ENCODE data around the gene DAZL. TPM values are rescaled to one million over a fixed set of nuclear protein-coding genes. Genes with fewer than 3 reads are reported as not detected.

Gene DAZL
- total and polyA plus RNA-seq, 2 experiments from 2014 or later, result 0.04 TPM; not detected in 1

GRCh38 chr3:16609927-16610580 lies 4.8 kb upstream of the DAZL start:
- TF ChIP-seq CTCF (IDR thresholded peaks at IDR 0.05; ENCODE audit: low read depth, low read length), result no peak
- H3K27ac ChIP-seq, result no peak overlapping the region
- no peaks in the 10 kb centered on the region for H3K4me1 ChIP-seq (ENCODE audit: low read depth)
- no peaks in the 10 kb centered on the region for H3K9me3 ChIP-seq (ENCODE audit: low read depth)
- DNase-seq (ENCODE audit: low read depth in 1 of 2, low spot score in 1 of 2), result peak in 1 of 2 donors; percentile 17
- no peaks in the 10 kb centered on the region for H3K36me3 ChIP-seq
- no peaks in the 10 kb centered on the region for H3K27me3 ChIP-seq
- H3K4me3 ChIP-seq, result no peak overlapping the region

- H3K9me3 ChIP-seq (ENCODE audit: low read depth), result no peaks in the 10 kb centered on the region
- no peak for TF ChIP-seq CTCF (IDR thresholded peaks at IDR 0.05; ENCODE audit: low read depth, low read length)
- no peaks in the 10 kb centered on the region for H3K4me1 ChIP-seq (ENCODE audit: low read depth)
- no peaks in the 10 kb centered on the region for H3K36me3 ChIP-seq
- DNase-seq (ENCODE audit: low read depth in 1 of 2, low spot score in 1 of 2), result no peak
- no peaks in the 10 kb centered on the region for H3K27me3 ChIP-seq
- H3K27ac ChIP-seq, result no peak overlapping the region
- no peak overlapping the region for H3K4me3 ChIP-seq
Measured at GRCh38 chr3:16608816-16609215, 3.6 kb upstream of the DAZL start.

- no peak for DNase-seq (ENCODE audit: low read depth in 1 of 2, low spot score in 1 of 2)
- Histone ChIP-seq H3K27me3 (no peaks in the 10 kb centered on the region), H3K36me3 (no peaks in the 10 kb centered on the region), H3K27ac (no peak overlapping the region), H3K4me1 (ENCODE audit: low read depth) (no peaks in the 10 kb centered on the region), H3K4me3 (no peak overlapping the region), H3K9me3 (ENCODE audit: low read depth) (no peaks in the 10 kb centered on the region)
- TF ChIP-seq CTCF (IDR thresholded peaks at IDR 0.05; ENCODE audit: low read depth, low read length), result no peak
Measured at GRCh38 chr3:16607718-16608117, 2.5 kb upstream of the DAZL start.

GRCh38 chr3:16606398-16606797 lies 1.2 kb upstream of the DAZL start:
- Histone ChIP-seq H3K27ac (no peak overlapping the region), H3K36me3 (no peaks in the 10 kb centered on the region), H3K27me3 (no peaks in the 10 kb centered on the region), H3K9me3 (ENCODE audit: low read depth) (no peaks in the 10 kb centered on the region), H3K4me1 (ENCODE audit: low read depth) (no peaks in the 10 kb centered on the region), H3K4me3 (no peak overlapping the region)
- DNase-seq (ENCODE audit: low read depth in 1 of 2, low spot score in 1 of 2), result no peak
- TF ChIP-seq CTCF (IDR thresholded peaks at IDR 0.05; ENCODE audit: low read depth, low read length), result no peak

- H3K27me3 ChIP-seq, result no peaks in the 10 kb centered on the region
Measured at GRCh38 chr3:16605966-16606365, 743 bp upstream of the DAZL start.

More at GRCh38 chr3:16605966-16606365, 743 bp upstream of the DAZL start:
- TF ChIP-seq CTCF (IDR thresholded peaks at IDR 0.05; ENCODE audit: low read depth, low read length), result no peak
- H3K4me1 ChIP-seq (ENCODE audit: low read depth), result no peaks in the 10 kb centered on the region
- DNase-seq (ENCODE audit: low read depth in 1 of 2, low spot score in 1 of 2), result no peak
- no peaks in the 10 kb centered on the region for H3K9me3 ChIP-seq (ENCODE audit: low read depth)
- no peaks in the 10 kb centered on the region for H3K36me3 ChIP-seq
- H3K27ac ChIP-seq, result no peak overlapping the region
- no peak overlapping the region for H3K4me3 ChIP-seq

All from cardiac muscle cell (in vitro differentiated cells and primary cell).